HG03097 (cell line): Measurements from ENCODE around the gene SUCLG1.
"Not testable (repeated sequence)": the region's sequence is repeated elsewhere in the genome, so short reads cannot be mapped to it uniquely, and the experiment has no call there.

Experiments used
- ATAC-seq: cut with Tn5 transposase; IDR thresholded peaks from one replicate; pipeline ENCODE4 v1.9.1; 2021; ENCODE audit not compliant: unreplicated experiment, low FRiP score

The SUCLG1 gene

GRCh38 chr2:84459018-84459943 lies at the start of gene SUCLG1:
SUCLG1 (minus strand) TSS chr2:84459280; CDS start chr2:84459269, 11 bp downstream.
- peak; percentile 94 for ATAC-seq

GRCh38 chr2:84498150-84498799 lies 39.2 kb upstream of the SUCLG1 start:
- no peak for ATAC-seq

- no peak for ATAC-seq
Observed at GRCh38 chr2:84497285-84497684, 38.2 kb upstream of the SUCLG1 start.

GRCh38 chr2:84496386-84496785 lies 37.3 kb upstream of the SUCLG1 start:
- ATAC-seq: no peak

GRCh38 chr2:84495539-84496146 lies 36.6 kb upstream of the SUCLG1 start:
- ATAC-seq: peak; percentile 84

GRCh38 chr2:84494070-84494469 lies 35.0 kb upstream of the SUCLG1 start:
- no peak for ATAC-seq

GRCh38 chr2:84493514-84493913 lies 34.4 kb upstream of the SUCLG1 start:
- ATAC-seq: no peak

GRCh38 chr2:84492571-84492970 lies 33.5 kb upstream of the SUCLG1 start:
- no peak for ATAC-seq

GRCh38 chr2:84491741-84492140 lies 32.7 kb upstream of the SUCLG1 start:
- ATAC-seq: no peak

- no peak for ATAC-seq
Observed at GRCh38 chr2:84491256-84491655, 32.2 kb upstream of the SUCLG1 start.

GRCh38 chr2:84487298-84487996 lies 28.4 kb upstream of the SUCLG1 start:
- no peak for ATAC-seq

- ATAC-seq: no peak
Observed at GRCh38 chr2:84486441-84487115, 27.5 kb upstream of the SUCLG1 start.

- no peak for ATAC-seq
Observed at GRCh38 chr2:84483320-84483719, 24.2 kb upstream of the SUCLG1 start.

- no peak for ATAC-seq
Observed at GRCh38 chr2:84482603-84483002, 23.5 kb upstream of the SUCLG1 start.

GRCh38 chr2:84481702-84482101 lies 22.6 kb upstream of the SUCLG1 start:
- no peak for ATAC-seq

- ATAC-seq: no peak
Observed at GRCh38 chr2:84478867-84479266, 19.8 kb upstream of the SUCLG1 start.

- no peak for ATAC-seq
Observed at GRCh38 chr2:84477886-84478285, 18.8 kb upstream of the SUCLG1 start.

GRCh38 chr2:84474176-84474575 lies 15.1 kb upstream of the SUCLG1 start:
- no peak for ATAC-seq

GRCh38 chr2:84472856-84473565 lies 13.9 kb upstream of the SUCLG1 start:
- ATAC-seq: no peak

- not testable (repeated sequence) for ATAC-seq
Observed at GRCh38 chr2:84472423-84472822, 13.3 kb upstream of the SUCLG1 start.
